ENCODE measurements around the gene KCTD17.

- TF ChIP-seq CTCF (conservative IDR thresholded peaks at IDR 0.05) (no peak), EZH2 (IDR thresholded peaks at IDR 0.05; ENCODE audit: low read depth) (no peak)
Observed at GRCh38 chr22:37025500-37026070, 26.0 kb upstream of the KCTD17 start.

All from PC-9 (cell line).